Skeletal muscle cell (primary cell): ENCODE data around the gene ZSCAN32.

Source experiments
- DNase-seq: peaks from one replicate; pipeline ENCODE4 v3.0.0-alpha.2; 2010; ENCODE audit warnings: low read depth
- H3K4me3 ChIP-seq: 2 replicates; pipeline ENCODE4 v1.5.1; 2011; ENCODE audit warnings: low read depth, mild to moderate bottlenecking, control low read depth, low read length, moderate library complexity

Gene ZSCAN32

DNA sequence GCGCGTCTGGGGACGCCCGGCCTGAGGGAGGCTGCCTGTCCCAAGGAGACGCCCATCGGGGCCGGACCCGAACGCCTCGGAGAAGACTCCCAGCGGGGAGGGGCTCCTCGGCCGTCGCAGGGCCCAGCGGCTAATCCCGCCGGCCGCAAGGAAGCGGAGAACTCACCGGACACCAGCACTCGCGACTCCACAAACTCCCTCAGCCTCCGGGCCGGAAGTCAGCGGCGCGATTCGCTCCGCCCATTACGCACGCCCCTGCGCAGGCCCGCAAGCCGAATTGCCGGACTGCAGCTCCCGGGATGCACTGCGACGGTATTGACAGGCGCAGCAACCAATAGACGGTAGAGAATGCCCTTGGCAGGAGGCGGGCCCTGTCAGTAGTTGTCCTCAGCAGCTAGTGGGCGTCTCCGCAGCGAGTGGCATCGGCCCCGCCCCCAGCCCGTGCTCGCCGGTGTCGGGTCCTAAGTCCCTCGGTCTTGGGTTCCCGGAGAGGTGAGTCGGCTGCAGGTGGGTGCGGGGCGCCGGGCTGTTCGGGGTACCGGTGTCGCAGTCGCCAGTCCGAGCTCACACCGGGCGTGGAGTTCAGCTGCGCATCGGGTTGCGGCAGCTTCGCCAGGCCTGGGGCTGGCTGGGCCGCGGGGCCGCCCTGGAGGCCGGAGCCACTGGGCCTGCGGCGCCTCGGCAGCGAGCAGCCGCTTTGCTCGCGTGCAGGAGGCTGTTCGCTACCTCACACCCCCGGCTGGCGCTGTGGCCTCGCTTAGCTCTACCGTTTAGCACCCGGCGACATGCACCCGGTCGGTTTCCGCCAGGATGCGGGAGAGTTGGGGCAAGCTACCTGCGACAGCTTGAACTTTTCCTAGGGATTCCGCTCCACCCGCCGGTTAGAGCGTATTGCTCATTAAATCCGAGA is at the start of gene ZSCAN32, which contains the start of gene ZNF174:
Gene ZSCAN32, minus strand, starts transcription at position 226 of the 910 bp plus-strand sequence. CDS start 3,447 bp downstream, outside the sequence.
Gene ZNF174, plus strand, starts transcription at position 437 of the 910 bp plus-strand sequence. CDS start 790 bp downstream, outside the sequence.
- peak within 1 kb of the TSS; percentile 95 for H3K4me3 ChIP-seq

DNA sequence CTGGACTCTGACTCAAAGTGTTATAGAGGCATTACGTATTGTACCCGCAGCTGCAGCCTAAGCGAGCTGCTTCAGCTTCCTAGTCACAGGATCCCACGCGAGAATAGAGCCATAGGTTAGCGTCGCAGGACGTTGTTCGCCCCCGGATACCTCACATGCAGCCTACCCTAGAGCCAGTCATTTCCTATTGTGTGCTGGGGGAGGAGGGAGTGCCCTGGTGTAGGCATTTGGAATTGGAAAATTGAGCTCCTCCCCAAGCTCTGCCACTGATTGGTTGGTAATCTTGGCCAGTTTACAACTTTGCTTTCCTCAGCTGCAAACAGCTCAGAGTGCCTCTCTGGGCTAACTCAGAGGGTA is 43.2 kb upstream of the ZSCAN32 start:
- H3K4me3 ChIP-seq = peak overlapping the region; percentile 51
- peak; percentile 47 for DNase-seq

More for the DNA sequence above, at the start of gene ZSCAN32, which contains the start of gene ZNF174:
- peak; percentile 98 for DNase-seq

DNA sequence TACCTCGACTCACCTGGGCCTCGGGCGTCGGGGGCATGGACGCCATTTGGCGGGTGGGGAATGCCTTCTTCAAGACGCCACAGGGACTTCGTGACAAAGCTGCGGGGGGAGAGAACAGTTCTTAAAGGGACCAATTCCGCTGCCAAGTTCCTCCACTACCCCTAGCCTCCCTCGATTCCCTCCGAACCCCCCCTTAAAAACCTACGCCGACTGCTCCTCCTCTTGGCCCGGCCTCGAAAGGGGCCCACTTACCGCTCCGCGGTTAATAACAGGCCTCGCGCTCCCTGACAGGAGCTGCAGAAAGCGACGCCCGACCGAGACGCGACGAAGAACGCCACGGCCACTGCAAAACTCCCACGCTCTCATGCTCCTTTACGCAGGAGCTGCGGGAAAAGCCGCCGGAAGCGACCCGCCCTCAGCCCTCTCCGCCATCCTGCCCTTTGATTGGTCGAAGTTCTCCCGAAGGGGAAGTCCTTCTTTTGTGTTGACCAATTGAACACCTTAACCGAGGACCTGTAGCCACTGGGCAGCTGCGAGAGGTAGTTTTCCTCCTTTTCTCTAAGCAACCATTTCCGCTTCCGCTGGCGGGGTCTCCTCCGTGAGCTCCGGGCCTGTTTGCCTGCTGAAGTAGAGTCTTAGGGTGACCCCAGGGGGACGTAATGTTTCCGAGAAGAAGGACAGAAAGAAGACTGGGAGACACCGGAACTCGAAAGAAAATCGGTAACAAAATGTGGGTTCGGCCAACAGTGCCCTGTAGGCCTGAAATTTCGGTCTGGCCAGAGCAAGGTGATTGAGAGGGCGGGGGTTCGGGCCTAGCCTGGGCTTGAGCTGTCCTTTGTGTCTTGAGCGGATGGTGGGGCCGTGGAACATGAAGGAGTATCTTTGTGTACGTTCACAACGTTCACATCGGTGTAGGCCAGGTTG is 42.6 kb upstream of the ZSCAN32 start, which contains the start of the genes NAA60 and ZNF597:
Gene NAA60, plus strand, starts transcription at position 573 of the 924 bp plus-strand sequence. CDS start 32,548 bp downstream, outside the sequence.
Gene ZNF597, minus strand, starts transcription at position 397 of the 924 bp plus-strand sequence. Its CDS starts 351 bp downstream, at position 46.
- H3K4me3 ChIP-seq = peak within 1 kb of the TSS; percentile 51
- DNase-seq = peak; percentile 75

DNA sequence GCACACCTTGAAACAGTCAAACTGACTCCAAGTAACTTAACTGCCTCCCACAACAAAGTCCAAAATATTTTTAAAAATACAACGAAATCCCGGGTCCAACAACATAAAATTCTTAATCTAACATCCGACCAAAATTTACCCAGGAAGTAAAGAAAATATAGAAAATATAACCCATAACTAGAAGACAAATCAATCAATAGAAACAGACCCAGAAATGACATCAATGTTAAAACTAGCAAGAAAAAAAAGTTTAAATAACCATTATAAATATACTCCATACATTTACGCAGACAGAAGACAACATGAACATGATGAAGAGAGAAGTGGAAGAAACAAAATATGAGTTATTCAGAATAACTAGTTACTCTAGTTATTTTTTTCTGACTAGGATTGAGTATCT is 38.8 kb upstream of the ZSCAN32 start:
- no peak overlapping the region for H3K4me3 ChIP-seq
- DNase-seq = no peak

DNA sequence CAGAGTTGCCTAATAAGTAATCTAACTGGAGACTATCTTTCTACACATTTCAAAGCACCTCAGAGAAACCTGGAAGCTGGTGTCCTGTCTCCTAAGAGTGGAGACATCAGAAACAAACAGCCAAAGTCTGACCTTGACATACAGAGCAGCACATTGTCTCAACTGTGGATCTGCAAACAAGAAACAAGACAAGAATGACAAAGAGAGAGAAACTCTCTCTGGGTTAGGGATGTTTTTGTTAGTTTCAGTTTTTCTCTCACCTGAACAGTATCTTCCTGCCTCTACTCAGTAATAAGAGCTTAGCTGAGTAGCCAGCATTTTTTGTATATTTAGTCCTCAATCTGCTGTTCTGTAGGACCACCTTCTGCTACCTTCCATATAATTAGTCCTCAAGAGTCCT is 33.6 kb upstream of the ZSCAN32 start:
- no peak overlapping the region for H3K4me3 ChIP-seq
- DNase-seq = no peak

DNA sequence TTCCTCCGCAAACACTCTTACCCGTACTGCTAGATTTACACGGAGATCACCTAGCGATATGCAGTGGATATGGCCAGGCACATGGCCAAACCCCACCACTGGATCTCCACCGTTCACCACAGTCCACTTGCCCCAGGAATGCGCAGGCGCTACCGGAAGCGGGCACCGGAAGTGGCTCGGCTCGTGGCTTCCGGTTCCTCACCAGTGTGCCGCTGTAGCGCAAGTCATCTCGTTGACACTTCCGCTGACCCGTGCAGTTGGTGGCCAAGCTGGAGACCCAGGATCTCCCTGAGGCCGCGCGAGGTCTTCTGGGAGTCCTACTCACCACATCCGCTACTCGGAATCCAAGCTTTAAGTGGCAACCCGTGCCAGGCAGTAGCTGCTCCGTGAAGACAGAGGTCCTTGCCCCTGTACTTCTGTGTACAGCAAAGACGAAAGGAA is 31.0 kb upstream of the ZSCAN32 start:
- H3K4me3 ChIP-seq = peak overlapping the region; percentile 21
- no peak for DNase-seq

DNA sequence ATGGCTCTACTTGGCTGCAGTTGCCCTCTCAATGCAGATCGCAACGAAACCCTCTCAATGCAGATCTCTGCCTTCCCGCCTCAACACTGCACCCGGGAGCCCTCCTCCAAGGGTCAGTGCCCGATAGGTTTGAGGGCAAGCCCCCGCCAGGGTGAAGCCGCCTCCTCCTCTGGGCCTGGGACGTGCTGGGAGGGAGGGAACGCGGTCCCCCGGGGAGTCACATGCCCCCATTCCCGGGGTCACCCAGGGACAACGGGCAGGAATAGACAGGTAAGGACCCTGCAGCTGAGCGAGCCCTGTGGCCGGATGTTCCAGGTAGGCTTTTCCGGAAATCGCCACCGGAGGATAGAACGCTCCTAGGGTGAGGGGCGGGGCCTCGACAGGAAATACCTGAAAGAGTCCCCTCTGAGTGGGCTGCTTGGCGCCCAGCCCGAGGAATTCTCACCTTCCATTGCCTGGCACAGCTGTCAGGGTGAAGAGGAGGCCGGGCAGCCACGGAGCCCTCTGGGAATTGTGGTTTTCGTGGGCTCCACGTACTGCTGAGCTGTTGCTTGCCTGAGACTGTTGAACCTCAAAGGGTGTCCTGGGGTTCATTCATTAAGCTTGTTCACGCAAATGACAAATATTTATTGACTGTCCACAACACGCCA is 13.1 kb upstream of the ZSCAN32 start:
- no peak for DNase-seq
- no peak overlapping the region for H3K4me3 ChIP-seq

DNA sequence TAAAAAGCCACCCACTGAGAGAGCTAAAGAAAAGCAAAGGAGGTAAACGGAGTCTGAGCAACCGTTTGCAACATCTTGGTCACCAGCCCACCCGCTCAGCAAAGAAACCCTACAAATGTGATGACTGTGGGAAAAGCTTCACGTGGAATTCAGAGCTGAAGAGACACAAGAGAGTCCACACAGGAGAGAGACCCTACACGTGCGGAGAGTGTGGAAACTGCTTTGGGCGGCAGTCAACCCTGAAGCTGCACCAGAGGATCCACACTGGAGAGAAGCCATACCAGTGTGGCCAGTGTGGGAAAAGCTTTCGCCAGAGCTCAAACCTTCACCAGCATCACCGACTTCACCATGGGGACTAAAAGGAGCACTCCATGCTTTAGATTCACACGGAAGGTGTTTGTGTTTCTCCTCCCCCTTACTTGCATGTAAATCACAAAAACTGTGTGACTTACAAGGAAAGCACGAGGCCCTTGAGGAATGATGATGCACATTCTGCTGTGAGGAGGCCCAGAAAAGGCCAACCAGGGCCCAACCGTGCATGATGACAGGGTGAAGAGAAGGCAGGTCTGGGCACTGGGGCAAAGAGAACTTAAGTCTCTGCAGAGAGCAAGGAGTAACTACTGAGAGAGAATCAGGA is 7.9 kb upstream of the ZSCAN32 start:
- H3K4me3 ChIP-seq = no peak overlapping the region
- DNase-seq = no peak

DNA sequence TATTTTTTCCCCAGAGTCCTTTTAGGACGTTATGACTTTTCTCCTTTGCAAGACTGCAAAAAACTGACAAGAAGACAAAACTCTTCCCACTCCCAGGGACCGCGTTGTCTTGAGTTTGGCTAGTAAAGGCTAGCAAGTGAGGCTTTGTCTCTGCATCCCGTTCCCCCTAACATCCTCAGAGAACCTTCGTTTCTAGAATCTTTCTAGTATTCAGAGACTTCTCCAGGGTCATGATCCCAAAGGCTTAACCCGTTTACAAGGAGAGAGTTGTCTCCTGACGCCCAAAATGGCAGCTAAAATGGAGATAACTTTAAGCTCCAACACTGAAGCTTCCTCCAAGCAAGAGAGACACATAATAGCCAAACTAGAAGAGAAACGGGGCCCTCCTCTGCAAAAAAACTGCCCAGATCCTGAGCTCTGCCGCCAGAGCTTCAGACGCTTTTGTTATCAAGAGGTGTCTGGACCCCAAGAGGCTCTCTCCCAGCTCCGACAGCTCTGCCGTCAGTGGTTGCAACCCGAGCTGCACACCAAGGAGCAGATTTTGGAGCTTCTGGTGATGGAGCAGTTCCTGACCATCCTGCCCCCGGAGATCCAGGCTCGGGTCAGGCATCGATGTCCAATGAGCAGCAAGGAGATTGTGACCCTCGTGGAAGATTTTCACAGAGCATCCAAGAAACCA is 1.1 kb upstream of the ZSCAN32 start:
- DNase-seq = no peak
- peak overlapping the region; percentile 95 for H3K4me3 ChIP-seq

DNA sequence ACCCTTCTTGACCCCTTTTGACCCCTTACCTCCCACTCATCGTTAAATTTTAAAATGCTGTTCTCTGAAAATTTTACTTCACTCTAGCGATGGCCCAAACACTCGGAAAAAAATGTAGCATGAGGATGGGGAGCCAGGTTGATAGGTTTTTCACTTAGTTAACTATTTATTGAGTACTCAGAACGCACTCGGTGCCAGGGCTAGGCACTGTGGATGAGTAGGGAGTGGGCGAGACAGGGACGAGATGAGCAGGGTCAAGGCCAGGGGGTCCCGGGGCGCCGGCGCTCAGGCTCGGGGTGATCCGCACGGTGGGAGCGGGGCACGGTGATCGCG is 392 bp downstream of the ZSCAN32 start:
- H3K4me3 ChIP-seq = peak overlapping the region; percentile 95
- DNase-seq = no peak

DNA sequence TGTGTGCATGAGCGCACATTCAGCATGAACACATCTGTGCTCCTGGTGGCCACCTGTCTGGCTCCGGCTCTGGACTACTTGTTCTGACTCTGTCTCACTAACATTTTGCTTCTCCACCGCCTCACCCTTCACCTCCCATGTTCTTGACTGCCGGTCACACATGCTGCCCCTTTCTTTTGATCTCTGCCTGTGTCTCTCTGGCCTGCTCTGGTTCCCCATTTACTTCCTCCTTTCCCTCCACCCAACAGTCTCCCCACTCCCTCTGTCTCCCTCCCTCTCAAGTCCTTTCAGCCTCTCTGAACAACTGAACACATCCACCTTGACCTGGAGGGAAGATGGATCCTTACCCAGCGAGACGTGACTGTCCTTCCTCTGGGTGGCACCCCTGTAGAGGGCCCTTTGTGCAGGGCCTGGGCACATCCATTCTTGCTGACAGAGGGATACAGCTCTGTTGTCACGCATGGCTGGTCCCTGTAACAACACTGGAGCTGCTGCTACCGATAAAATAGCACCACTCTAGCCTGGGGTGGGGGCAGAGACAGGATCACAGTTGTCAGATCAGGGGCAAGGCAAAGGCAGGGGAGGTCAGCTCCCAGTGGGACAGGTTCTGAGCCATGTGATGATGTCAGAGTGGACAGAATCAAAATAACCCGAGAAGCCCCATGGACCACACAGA is 11.0 kb downstream of the ZSCAN32 start:
- H3K4me3 ChIP-seq = no peak overlapping the region
- DNase-seq = no peak

DNA sequence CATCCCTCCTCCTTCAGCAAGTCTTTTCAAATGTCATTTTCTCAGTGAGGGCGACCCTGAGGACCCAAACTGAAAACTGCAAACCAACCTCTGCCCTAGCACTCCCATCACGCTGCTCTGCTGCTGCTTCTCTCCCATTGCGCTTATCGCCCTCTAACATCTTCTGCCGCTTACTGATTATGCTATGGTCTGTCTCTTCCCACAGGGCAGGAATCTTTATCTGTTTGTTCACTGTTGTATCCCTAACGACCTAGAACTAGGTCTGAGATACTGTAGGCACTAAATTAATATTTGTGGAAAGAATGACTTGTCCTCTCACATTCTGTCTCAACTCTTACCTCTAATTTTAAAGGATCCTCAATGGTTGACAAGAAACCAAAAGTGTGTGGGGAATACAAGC is 12.5 kb downstream of the ZSCAN32 start:
- H3K4me3 ChIP-seq = no peak overlapping the region
- DNase-seq = no peak

DNA sequence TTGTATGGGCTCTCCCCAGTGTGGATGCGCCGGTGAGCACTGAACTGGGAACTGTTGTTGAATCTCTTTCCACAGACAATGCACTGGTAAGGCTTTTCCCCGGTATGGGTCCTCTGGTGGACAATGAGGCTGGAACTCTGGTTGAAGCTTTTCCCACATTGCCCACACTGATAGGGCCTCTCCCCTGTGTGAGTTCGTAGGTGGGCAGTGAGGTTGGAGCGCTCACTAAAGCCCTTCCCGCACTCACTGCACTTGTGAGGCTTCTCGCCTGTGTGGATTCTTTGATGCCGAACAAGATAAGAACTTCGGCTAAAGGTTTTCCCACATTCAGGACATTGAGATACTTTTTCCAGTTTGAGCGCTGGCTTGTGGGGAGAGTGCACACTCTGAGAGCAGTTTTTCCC is 17.8 kb downstream of the ZSCAN32 start:
- no peak for DNase-seq
- H3K4me3 ChIP-seq = no peak overlapping the region

DNA sequence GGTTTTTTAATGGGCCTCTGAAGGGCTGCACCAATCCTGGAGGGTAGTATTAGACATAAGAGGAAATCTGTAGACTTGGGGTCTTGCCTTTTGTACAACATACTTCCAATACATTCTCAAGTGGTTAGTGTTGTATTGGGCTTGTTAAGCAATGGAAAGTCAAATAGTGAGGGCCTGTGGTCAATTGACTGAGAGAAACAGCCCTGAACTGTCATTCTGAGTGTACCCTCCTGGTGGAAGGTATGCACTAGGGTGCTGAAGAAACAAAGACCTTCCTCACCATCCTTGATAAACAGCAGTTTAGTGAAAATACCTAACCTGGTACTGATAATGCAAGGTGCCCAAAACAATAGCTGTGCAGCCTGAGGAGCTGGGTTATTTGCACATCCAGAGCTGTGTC is 22.9 kb downstream of the ZSCAN32 start:
- H3K4me3 ChIP-seq = no peak overlapping the region
- DNase-seq = no peak

DNA sequence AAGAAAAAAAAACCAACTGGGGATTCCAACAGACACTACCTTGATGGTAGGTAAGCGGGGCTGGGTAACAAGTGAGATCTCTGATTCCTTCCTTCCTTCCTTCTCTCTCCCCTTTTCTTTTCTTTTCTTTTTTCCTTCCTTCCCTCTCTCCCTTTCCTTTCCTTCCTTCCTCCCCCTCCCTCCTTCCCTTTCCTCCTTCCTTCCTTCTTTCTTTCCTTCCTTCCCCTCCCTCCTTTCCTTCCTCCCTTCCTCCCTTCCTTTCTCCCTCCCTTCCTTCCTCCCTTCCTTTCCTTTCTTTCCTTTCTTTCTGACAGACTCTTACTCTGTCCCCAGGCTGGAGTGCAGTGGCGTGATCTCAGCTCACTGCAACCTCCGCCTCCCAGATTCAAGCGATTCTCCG is 25.1 kb downstream of the ZSCAN32 start:
- no peak for DNase-seq
- H3K4me3 ChIP-seq = no peak overlapping the region

DNA sequence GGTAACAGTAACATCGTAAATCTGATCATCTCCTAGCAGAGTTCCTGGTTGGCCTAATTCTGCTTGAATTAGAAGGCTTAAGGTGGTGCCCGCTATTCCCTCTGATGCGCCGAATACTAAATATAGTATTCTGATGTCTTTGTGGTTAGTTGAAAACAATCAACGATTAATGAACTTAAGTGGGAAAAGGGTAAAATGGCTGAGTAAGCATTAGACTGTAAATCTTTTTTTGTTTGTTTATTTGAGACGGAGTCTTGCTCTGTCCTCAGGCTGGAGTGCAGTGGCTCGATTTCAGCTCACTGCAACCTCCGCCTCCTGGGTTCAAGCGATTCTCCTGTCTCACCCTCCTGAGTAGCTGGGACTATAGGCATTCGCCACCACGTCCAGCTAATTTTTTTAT is 31.7 kb downstream of the ZSCAN32 start:
- DNase-seq = no peak

DNA sequence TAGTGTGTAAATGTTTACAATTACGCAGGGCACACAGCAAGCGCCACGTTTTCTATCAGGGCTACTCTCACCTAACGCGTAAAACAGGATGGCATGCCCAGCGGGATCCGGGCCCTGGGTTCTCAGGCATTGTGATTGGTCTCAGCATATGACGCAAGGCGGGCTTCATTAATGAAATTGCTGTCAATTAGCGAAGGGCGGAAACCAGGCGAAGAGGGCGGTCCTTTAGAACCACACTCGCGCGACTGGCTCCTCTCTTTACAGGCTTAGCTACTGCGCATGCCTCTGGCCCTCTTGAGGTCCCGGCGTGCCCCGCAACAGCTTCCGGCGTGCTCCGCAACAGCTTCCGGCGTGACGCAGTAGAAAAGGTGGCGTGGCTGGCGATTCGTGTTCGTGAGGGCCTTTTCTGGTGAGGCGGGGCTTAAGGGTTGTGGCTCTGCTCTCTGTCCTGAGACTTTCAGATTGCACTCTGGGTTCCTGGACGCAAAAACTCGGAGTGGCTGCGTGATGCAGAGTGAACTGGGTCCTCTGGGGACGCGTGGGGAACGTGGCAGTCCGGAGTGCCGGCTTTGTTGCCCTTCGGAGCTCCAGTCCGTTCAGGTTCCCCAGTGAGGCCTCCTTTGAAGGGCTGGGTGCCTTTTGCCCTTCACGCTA is 35.9 kb downstream of the ZSCAN32 start:
- peak overlapping the region; percentile 71 for H3K4me3 ChIP-seq
- DNase-seq = peak; percentile 83

More for the DNA sequence above, 31.7 kb downstream of the ZSCAN32 start:
- no peak overlapping the region for H3K4me3 ChIP-seq
